Muscle of arm (tissue), 12 donors: Measurements from ENCODE around the gene SPINK8. TPM values are rescaled to one million over a fixed set of nuclear protein-coding genes. Genes with fewer than 3 reads are reported as not detected.
A peak's percentile ranks its signal among the peaks of the same experiment; 100 is the strongest.
"Not testable (repeated sequence)": the region's sequence is repeated elsewhere in the genome, so short reads cannot be mapped to it uniquely, and the experiment has no call there.

Source experiments
- DNase-seq: peaks from one replicate; pipeline ENCODE4 v3.0.0-alpha.2; 2013
- polyA plus RNA-seq, 12 donors: library from polyadenylated mRNA; unstranded; fragments of 120-200 nt; gene quantifications; one replicate each; pipeline ENCODE4 v1.2.1, GENCODE V29; 2013; ENCODE audit not compliant: insufficient read length in 12 of 12

The SPINK8 gene
- polyA plus RNA-seq, 12 donors, result not detected

- DNase-seq, result not testable (repeated sequence)
These were observed 1.6 kb downstream of the SPINK8 start for GRCh38 chr3:48331706-48332435.

GRCh38 chr3:48320996-48321395 lies 12.5 kb downstream of the SPINK8 start:
- DNase-seq, result no peak

GRCh38 chr3:48318713-48319468 lies 14.6 kb downstream of the SPINK8 start:
- DNase-seq, result no peak

GRCh38 chr3:48314542-48314941 lies 18.9 kb downstream of the SPINK8 start:
- no peak for DNase-seq

GRCh38 chr3:48306860-48307530 lies 26.5 kb downstream of the SPINK8 start:
- DNase-seq, result no peak

GRCh38 chr3:48306290-48306689 lies 27.2 kb downstream of the SPINK8 start:
- DNase-seq, result no peak

GRCh38 chr3:48305396-48305795 lies 28.1 kb downstream of the SPINK8 start:
- DNase-seq, result no peak

GRCh38 chr3:48303021-48303420 lies 30.4 kb downstream of the SPINK8 start:
- DNase-seq, result no peak

GRCh38 chr3:48301800-48302166 lies 31.7 kb downstream of the SPINK8 start:
- DNase-seq, result no peak

GRCh38 chr3:48301020-48301799 lies 32.3 kb downstream of the SPINK8 start, which contains the start of gene NME6:
TSS of gene NME6 (minus strand) at chr3:48301367.
- peak; percentile 90 for DNase-seq

GRCh38 chr3:48299746-48300712 lies 33.4 kb downstream of the SPINK8 start:
- no peak for DNase-seq

- DNase-seq, result no peak
These were observed 36.2 kb downstream of the SPINK8 start for GRCh38 chr3:48297111-48297810.

GRCh38 chr3:48296699-48297098 lies 36.8 kb downstream of the SPINK8 start:
- DNase-seq, result no peak

- no peak for DNase-seq
These were observed 38.7 kb downstream of the SPINK8 start for GRCh38 chr3:48294611-48295263.

GRCh38 chr3:48289659-48290058 lies 43.8 kb downstream of the SPINK8 start:
- DNase-seq, result no peak

- no peak for DNase-seq
These were observed 46.4 kb downstream of the SPINK8 start for GRCh38 chr3:48287034-48287433.

GRCh38 chr3:48286308-48286707 lies 47.2 kb downstream of the SPINK8 start:
- DNase-seq, result no peak

GRCh38 chr3:48285675-48286074 lies 47.8 kb downstream of the SPINK8 start:
- DNase-seq, result no peak

GRCh38 chr3:48285132-48285531 lies 48.3 kb downstream of the SPINK8 start:
- no peak for DNase-seq
